Epithelial cell of proximal tubule (primary cell): ENCODE measurements around the gene PLAGL2. TPM values are rescaled to one million over a fixed set of nuclear protein-coding genes. Genes with fewer than 3 reads are reported as not detected.
A peak's percentile ranks its signal among the peaks of the same experiment; 100 is the strongest.
"Not testable (repeated sequence)": the region's sequence is repeated elsewhere in the genome, so short reads cannot be mapped to it uniquely, and the experiment has no call there.

Experiments used
- DNase-seq: peaks from one replicate; pipeline ENCODE4 v3.0.0-alpha.2; 2011; ENCODE audit warnings: low read depth
- H3K4me3 ChIP-seq: 2 replicates; pipeline ENCODE4 v1.5.1; 2011; ENCODE audit warnings: low read depth, mild to moderate bottlenecking, low read length
- total RNA-seq: library from RNA; depleted of rRNA; stranded (reverse); fragments of >200 nt; gene quantifications from 2 replicates; pipeline ENCODE4 v1.2.3, GENCODE V29; 2015
- TF ChIP-seq, protein P1 (sequence below): conservative IDR thresholded peaks from 2 replicates; pipeline ENCODE4 v1.5.1; 2012; ENCODE audit warnings: low read depth, mild to moderate bottlenecking, low read length

Gene PLAGL2, protein sequence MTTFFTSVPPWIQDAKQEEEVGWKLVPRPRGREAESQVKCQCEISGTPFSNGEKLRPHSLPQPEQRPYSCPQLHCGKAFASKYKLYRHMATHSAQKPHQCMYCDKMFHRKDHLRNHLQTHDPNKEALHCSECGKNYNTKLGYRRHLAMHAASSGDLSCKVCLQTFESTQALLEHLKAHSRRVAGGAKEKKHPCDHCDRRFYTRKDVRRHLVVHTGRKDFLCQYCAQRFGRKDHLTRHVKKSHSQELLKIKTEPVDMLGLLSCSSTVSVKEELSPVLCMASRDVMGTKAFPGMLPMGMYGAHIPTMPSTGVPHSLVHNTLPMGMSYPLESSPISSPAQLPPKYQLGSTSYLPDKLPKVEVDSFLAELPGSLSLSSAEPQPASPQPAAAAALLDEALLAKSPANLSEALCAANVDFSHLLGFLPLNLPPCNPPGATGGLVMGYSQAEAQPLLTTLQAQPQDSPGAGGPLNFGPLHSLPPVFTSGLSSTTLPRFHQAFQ
- 7.8 and 9.0 TPM in 2 replicates for total RNA-seq

DNA sequence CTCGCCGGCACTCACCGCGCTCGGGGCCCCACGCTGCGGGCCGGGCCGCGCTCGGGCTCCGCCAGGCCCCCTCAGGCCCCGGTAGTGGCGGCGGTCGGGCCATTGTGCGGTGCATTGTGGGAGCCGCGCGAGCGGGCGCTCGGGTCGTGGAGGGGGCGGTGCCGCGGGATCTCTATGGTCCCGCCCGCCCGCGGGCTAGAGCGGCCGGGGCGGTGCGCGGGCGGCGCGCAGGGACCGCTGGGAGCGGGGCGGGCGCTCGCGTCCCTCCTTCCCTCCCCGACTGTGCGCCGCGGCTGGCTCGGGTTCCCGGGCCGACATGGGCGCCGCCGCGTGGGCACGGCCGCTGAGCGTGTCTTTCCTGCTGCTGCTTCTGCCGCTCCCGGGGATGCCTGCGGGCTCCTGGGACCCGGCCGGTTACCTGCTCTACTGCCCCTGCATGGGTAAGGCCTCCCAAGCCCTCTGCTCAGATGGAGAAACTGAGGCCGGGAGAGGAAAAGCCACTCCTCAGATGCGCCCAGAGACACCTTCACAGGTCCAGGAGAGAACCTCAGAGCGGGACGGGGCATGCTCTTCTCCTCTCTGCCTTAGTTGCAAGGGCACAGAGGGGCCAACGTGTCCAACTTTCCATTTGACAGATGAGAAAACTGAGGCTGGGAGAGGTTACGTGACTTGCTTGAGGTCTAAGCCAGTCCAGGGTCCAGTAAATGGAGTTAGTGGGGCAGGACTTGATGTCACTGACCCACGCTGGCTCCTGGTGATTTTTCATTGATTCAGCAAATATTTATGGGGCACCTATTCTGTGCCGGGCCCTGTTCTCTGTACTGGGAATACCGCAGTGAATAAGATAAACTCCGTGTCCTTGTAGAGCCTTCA lies at the start of gene PLAGL2, which contains the start of gene POFUT1:
PLAGL2 (minus strand) TSS at position 118 of the 873 bp plus-strand sequence. CDS start 5,565 bp downstream, outside the sequence.
POFUT1 (plus strand) TSS at position 255 of the 873 bp plus-strand sequence; CDS start at position 317, 62 bp downstream.
- TF ChIP-seq, protein P1, sequence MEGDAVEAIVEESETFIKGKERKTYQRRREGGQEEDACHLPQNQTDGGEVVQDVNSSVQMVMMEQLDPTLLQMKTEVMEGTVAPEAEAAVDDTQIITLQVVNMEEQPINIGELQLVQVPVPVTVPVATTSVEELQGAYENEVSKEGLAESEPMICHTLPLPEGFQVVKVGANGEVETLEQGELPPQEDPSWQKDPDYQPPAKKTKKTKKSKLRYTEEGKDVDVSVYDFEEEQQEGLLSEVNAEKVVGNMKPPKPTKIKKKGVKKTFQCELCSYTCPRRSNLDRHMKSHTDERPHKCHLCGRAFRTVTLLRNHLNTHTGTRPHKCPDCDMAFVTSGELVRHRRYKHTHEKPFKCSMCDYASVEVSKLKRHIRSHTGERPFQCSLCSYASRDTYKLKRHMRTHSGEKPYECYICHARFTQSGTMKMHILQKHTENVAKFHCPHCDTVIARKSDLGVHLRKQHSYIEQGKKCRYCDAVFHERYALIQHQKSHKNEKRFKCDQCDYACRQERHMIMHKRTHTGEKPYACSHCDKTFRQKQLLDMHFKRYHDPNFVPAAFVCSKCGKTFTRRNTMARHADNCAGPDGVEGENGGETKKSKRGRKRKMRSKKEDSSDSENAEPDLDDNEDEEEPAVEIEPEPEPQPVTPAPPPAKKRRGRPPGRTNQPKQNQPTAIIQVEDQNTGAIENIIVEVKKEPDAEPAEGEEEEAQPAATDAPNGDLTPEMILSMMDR: peak; percentile 19
- H3K4me3 ChIP-seq: peak within 1 kb of the TSS; percentile 100
- no peak for DNase-seq

DNA sequence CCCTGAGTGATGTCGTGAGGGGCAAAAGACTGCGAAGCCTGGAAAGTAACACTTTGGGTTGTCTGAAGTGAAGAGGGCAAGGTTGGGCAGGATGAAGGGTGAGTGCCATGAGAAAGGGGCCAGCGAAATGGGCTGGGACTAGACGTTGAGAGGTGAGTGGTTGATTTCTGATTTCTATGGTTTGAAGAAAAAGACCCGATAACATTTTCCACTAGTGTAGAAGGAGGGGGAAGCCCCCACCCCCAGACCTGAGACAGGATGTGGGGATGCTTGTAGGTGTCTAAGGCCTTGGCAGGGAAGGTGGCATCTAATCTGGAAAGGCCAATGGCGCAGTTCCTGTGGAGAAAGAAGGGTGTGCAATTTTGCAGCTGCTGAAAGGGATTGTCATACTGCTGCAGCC lies 44.6 kb upstream of the PLAGL2 start:
- DNase-seq: no peak
- TF ChIP-seq, protein P1: no peak
- no peak overlapping the region for H3K4me3 ChIP-seq

DNA sequence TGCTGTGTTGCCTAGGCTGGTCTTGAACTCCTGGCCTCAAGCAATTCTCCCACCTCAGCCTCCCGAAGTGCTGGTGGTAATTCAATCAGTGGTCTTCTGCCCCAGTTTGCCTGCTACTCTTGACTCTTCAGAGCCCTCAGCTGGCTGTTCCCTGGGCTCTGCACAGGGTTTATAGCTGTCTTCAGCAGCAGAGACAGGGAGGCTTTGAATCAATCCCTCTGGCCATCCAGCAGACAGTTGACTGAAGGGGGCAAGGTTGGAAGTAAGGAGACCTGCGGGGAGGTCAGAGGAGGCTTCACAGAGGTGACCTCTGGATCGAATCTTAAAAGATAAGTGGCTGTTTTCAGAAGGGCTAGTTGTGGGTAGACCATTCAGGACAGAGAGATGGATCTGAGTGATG lies 43.9 kb upstream of the PLAGL2 start:
- no peak overlapping the region for H3K4me3 ChIP-seq
- DNase-seq: no peak
- TF ChIP-seq, protein P1: no peak

DNA sequence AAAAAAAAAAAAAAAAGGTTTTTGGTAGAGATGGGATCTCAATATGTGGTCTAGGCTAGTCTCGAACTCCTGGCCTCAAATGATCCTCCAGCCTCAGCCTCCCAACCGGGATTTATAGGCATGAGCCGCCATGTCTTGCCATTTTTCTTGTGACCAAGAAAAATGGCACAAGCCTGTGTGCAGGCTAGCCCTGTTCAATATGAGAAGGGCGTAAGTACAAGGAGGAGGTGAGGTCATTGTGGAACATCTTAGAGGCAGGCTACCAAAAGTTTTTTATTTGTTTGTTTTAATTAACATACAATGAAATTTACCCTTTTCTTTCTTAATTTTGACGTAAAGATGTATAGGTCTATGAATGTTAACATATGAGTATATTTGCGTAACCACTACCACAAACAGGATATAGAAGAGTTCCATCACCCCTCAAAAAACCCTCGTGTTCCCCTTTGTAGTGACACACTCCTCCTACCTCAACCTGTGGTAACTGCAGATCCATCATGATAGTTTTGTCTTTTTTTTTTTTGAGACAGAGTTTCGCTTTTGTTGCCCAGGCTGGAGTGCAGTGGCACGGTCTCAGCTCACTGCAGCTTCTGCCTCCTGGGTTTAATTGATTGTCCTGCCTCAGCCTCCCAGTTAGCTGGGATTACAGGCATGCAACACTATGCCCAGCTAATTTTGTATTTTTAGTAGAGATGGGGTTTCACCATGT lies 41.6 kb upstream of the PLAGL2 start:
- no peak for DNase-seq
- H3K4me3 ChIP-seq: no peak overlapping the region
- TF ChIP-seq, protein P1: no peak

DNA sequence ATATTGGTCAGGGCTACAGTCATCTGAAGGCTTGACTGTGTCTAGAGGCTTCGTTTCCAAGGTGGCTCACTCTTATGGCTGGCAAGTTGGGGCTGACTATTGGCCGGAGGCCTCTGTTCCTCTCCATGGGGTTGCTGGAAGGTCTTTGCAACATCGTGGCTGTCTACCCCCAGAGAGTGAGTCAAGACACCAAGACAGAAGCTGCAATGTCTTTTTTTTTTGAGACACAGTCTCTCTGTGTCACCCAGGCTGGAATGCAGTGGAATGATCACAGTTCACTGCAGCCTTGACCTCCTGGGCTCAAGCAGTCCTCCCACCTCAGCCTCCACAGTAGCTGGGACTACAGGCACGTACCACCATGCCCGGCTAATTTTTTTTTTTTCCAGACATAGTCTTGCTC lies 40.5 kb upstream of the PLAGL2 start:
- TF ChIP-seq, protein P1: no peak
- no peak overlapping the region for H3K4me3 ChIP-seq
- no peak for DNase-seq

DNA sequence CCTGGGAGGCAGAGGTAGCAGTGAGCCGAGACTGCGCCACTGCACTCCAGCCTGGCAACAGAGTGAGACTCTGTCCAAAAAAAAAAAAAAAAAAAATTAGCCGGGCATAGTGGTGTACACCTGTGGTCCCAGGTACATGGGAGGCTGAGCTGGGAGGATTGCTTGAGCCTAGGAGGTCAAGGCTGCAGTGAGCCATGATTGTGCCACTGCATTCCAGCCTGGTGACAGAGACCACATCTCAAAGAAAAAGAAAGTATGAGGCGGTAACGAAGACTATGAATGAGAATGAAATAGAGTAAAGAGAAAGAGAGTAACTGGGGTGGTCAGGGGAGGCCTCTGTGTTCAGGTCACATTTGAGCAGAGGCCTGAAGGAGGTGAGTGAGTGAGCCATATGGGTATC lies 38.7 kb upstream of the PLAGL2 start:
- DNase-seq, H3K4me3 ChIP-seq: not testable (repeated sequence)

DNA sequence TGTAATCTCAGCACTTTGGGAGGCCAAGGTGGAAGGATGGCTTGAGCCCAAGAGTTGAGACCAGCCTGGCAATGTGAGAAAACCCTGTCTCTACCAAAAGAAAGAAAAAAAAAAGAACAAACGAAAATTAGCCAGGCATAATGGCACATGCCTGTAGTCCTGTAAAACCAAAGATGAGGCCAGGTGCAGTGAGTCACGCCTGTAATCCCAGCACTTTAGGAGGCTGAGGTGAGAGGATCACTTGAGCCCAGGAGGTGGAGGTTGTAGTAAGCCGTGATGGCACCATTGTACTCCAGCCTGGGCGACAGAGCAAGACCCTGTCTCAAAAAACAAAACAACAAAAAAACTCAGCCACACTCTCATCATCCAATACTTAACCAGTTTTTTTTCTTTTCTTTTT lies 37.4 kb upstream of the PLAGL2 start:
- no peak for DNase-seq
- no peak overlapping the region for H3K4me3 ChIP-seq
- TF ChIP-seq, protein P1: no peak
